ENCODE data around the gene SEC14L1.

DNA sequence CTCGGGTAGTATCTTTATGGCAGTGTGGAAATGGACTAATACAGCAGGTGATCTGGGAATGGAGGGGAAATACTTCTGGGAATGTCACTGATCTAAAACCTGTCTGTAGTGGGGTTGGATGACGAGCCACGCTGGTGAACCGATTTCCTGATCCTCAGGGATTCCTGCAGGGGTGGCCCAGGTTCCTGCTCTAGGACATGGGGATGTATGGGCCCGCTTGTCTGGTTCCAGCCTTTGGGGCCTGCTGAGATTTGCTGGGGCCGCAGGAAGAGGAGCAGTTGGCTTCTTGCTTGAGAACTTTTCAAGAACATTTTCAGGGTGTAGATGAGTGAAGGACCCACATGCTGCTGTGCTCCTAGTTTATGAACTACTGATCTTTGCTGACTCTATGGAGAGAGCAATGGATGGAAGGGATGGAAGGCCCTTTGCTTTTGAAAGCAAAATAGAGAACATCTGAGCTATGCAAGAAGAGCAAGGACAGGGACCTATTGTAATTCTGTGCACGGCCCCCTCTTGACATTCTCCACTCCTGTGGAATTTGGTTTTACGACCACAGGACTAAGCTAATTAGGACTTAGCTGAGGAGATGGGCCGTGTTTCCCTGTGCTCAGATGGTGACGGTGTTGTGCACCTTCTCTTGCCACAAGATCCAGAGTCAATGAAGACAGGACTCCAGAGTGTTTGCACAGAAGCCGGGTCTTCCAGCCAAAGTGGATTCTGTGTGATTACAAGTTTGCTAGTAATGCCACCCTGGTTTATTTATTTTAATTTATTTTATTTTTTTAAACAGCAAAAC lies 90.5 kb downstream of the SEC14L1 start:
- TF ChIP-seq, protein P1, sequence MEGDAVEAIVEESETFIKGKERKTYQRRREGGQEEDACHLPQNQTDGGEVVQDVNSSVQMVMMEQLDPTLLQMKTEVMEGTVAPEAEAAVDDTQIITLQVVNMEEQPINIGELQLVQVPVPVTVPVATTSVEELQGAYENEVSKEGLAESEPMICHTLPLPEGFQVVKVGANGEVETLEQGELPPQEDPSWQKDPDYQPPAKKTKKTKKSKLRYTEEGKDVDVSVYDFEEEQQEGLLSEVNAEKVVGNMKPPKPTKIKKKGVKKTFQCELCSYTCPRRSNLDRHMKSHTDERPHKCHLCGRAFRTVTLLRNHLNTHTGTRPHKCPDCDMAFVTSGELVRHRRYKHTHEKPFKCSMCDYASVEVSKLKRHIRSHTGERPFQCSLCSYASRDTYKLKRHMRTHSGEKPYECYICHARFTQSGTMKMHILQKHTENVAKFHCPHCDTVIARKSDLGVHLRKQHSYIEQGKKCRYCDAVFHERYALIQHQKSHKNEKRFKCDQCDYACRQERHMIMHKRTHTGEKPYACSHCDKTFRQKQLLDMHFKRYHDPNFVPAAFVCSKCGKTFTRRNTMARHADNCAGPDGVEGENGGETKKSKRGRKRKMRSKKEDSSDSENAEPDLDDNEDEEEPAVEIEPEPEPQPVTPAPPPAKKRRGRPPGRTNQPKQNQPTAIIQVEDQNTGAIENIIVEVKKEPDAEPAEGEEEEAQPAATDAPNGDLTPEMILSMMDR (IDR thresholded peaks at IDR 0.05): no peak
- TF ChIP-seq, protein P2, sequence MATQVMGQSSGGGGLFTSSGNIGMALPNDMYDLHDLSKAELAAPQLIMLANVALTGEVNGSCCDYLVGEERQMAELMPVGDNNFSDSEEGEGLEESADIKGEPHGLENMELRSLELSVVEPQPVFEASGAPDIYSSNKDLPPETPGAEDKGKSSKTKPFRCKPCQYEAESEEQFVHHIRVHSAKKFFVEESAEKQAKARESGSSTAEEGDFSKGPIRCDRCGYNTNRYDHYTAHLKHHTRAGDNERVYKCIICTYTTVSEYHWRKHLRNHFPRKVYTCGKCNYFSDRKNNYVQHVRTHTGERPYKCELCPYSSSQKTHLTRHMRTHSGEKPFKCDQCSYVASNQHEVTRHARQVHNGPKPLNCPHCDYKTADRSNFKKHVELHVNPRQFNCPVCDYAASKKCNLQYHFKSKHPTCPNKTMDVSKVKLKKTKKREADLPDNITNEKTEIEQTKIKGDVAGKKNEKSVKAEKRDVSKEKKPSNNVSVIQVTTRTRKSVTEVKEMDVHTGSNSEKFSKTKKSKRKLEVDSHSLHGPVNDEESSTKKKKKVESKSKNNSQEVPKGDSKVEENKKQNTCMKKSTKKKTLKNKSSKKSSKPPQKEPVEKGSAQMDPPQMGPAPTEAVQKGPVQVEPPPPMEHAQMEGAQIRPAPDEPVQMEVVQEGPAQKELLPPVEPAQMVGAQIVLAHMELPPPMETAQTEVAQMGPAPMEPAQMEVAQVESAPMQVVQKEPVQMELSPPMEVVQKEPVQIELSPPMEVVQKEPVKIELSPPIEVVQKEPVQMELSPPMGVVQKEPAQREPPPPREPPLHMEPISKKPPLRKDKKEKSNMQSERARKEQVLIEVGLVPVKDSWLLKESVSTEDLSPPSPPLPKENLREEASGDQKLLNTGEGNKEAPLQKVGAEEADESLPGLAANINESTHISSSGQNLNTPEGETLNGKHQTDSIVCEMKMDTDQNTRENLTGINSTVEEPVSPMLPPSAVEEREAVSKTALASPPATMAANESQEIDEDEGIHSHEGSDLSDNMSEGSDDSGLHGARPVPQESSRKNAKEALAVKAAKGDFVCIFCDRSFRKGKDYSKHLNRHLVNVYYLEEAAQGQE (IDR thresholded peaks at IDR 0.05; ENCODE audit: insufficient read depth in 1 of 2, low read depth in 2 of 2, low read length in 1 of 2): no peak
- no peak for TF ChIP-seq POLR2AphosphoS5 (IDR thresholded peaks at IDR 0.05; ENCODE audit: low read depth, low read length)
